RPMI8226 (cell line): ENCODE data around the gene SLX9.
"Not testable (repeated sequence)": the region's sequence is repeated elsewhere in the genome, so short reads cannot be mapped to it uniquely, and the experiment has no call there.

Experiments used
- DNase-seq: peaks from one replicate; pipeline ENCODE4 v3.0.0-alpha.2; 2015

The SLX9 gene

GRCh38 chr21:45021428-45022347 lies 81.9 kb downstream of the SLX9 start:
- DNase-seq, result peak; percentile 57

GRCh38 chr21:45022348-45022675 lies 82.5 kb downstream of the SLX9 start:
- no peak for DNase-seq

DNA sequence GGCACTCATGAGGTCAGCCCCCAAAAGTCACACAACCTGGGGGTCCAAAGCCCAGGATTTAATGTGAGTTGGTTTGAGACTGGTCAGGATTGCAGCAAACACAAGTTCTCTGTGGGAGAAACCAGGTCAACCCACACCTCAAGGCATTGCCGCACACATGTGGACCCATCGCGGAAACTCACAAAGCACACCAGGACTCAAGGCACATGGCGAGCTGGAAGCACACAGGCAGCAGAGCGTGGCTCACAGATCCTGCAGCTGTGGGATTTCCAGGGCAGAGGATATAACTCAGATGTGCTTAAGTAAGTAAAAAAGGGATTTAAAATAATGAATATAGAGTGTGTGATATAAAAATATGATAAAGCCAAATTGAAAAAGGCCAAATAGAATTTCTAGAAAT lies 82.9 kb downstream of the SLX9 start:
- no peak for DNase-seq

GRCh38 chr21:45024516-45024915 lies 84.7 kb downstream of the SLX9 start:
- DNase-seq, result not testable (repeated sequence)

DNA sequence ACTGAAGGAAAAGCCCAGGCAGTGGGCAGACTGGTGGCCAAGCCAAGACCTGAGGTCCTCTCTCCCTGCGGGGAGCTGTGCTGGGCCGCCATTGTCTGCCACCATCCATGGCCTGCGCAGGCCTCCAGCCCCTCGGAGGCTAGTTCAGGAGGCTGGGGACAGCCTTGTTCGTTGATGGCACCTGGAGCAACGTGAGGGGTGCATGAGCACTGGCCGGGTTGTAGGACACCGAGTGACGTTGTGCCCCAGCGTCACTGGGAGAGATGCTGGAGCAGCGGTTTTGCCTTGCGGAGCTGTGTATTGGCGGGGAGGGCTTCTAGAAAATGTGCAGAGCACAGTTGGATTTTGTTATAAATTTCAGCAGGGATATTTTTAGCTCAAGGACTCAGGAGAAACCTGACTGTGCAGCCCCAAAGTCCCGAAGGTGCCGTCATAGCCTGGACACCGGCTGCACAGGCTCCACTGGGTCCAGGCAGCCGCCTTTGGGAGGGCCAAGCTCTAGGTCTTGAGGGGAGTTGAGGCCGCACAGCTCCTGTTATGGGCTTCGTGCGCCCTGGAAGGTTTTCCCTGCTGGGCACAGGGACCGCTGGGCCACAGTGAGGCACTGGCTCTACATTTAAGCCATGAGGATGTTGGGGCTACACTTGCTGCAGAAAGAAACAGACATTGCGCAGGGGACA lies 86.4 kb downstream of the SLX9 start:
- DNase-seq, result no peak
